ENCODE data around the gene CCR5AS.

Gene CCR5AS

GRCh38 chr3:46372492-46373359 is 34.1 kb downstream of the CCR5AS start:
- Mint-ChIP-seq H3K4me1 (peaks cover 61% of the 10 kb centered on the region), H3K27ac (peak overlapping the region; percentile 92), H3K27me3 (no peaks in the 10 kb centered on the region), H3K4me3 (peak overlapping the region; percentile 28), H3K36me3 (ENCODE audit: low read depth) (peaks cover 5% of the 10 kb centered on the region)
- H3K9me3 ChIP-seq (ENCODE audit: control insufficient read depth, low read length, poor library complexity, severe bottlenecking) = no peaks in the 10 kb centered on the region
- peak; percentile 49 for ATAC-seq
- no peak for DNase-seq

- ATAC-seq = no peak
- H3K27ac Mint-ChIP-seq = peak overlapping the region; percentile 92
- H3K27me3 Mint-ChIP-seq = no peaks in the 10 kb centered on the region
- H3K4me3 Mint-ChIP-seq = peak overlapping the region; percentile 28
- no peak for DNase-seq
- peaks cover 58% of the 10 kb centered on the region for H3K4me1 Mint-ChIP-seq
- H3K36me3 Mint-ChIP-seq (ENCODE audit: low read depth) = peaks cover 5% of the 10 kb centered on the region
- H3K9me3 ChIP-seq (ENCODE audit: control insufficient read depth, low read length, poor library complexity, severe bottlenecking) = no peaks in the 10 kb centered on the region
Measured at GRCh38 chr3:46371519-46372340, 35.1 kb downstream of the CCR5AS start.

GRCh38 chr3:46370839-46371518 is 35.9 kb downstream of the CCR5AS start, which contains the start of gene CCR5:
TSS of gene CCR5 (plus strand) at chr3:46370946. CDS start at chr3:46372903, 1,957 bp downstream.
- H3K9me3 ChIP-seq (ENCODE audit: control insufficient read depth, low read length, poor library complexity, severe bottlenecking) = no peaks in the 10 kb centered on the region
- Mint-ChIP-seq H3K4me3 (peak within 1 kb of the TSS; percentile 81), H3K27ac (peak within 1 kb of the TSS; percentile 92), H3K27me3 (no peaks in the 10 kb centered on the region), H3K36me3 (ENCODE audit: low read depth) (peaks cover 7% of the 10 kb centered on the region), H3K4me1 (peaks cover 61% of the 10 kb centered on the region)
- DNase-seq = no peak
- ATAC-seq = peak; percentile 60

GRCh38 chr3:46369675-46370132 is 37.2 kb downstream of the CCR5AS start:
- DNase-seq = no peak
- ATAC-seq = no peak

GRCh38 chr3:46369151-46369550 is 37.7 kb downstream of the CCR5AS start:
- DNase-seq (no peak), ATAC-seq (no peak)
- Mint-ChIP-seq H3K4me1 (peaks cover 43% of the 10 kb centered on the region), H3K4me3 (peak overlapping the region; percentile 62), H3K36me3 (ENCODE audit: low read depth) (peaks cover 4% of the 10 kb centered on the region), H3K27me3 (no peaks in the 10 kb centered on the region), H3K27ac (peak overlapping the region; percentile 92)
- no peaks in the 10 kb centered on the region for H3K9me3 ChIP-seq (ENCODE audit: control insufficient read depth, low read length, poor library complexity, severe bottlenecking)

More at GRCh38 chr3:46369675-46370132, 37.2 kb downstream of the CCR5AS start:
- Mint-ChIP-seq H3K36me3 (ENCODE audit: low read depth) (peaks cover 7% of the 10 kb centered on the region), H3K27me3 (no peaks in the 10 kb centered on the region), H3K4me1 (peaks cover 49% of the 10 kb centered on the region), H3K27ac (peak overlapping the region; percentile 92), H3K4me3 (peak overlapping the region; percentile 68)
- H3K9me3 ChIP-seq (ENCODE audit: control insufficient read depth, low read length, poor library complexity, severe bottlenecking) = no peaks in the 10 kb centered on the region

- peaks cover 4% of the 10 kb centered on the region for H3K36me3 Mint-ChIP-seq (ENCODE audit: low read depth)
- peak overlapping the region; percentile 52 for H3K4me3 Mint-ChIP-seq
- no peaks in the 10 kb centered on the region for H3K9me3 ChIP-seq (ENCODE audit: control insufficient read depth, low read length, poor library complexity, severe bottlenecking)
- H3K4me1 Mint-ChIP-seq = peaks cover 41% of the 10 kb centered on the region
- peak; percentile 34 to 49 (median 36) for DNase-seq
- peak overlapping the region; percentile 21 for H3K27ac Mint-ChIP-seq
- peak; percentile 86 for ATAC-seq
- no peaks in the 10 kb centered on the region for H3K27me3 Mint-ChIP-seq
Measured at GRCh38 chr3:46368569-46368968, 38.3 kb downstream of the CCR5AS start.

GRCh38 chr3:46367811-46368210 is 39.1 kb downstream of the CCR5AS start:
- ATAC-seq = no peak
- Mint-ChIP-seq H3K4me1 (peaks cover 34% of the 10 kb centered on the region), H3K27ac (peak overlapping the region; percentile 21)

GRCh38 chr3:46365737-46366524 is 40.9 kb downstream of the CCR5AS start:
- peak overlapping the region; percentile 10 for H3K4me3 Mint-ChIP-seq
- H3K9me3 ChIP-seq (ENCODE audit: control insufficient read depth, low read length, poor library complexity, severe bottlenecking) = no peaks in the 10 kb centered on the region
- H3K27ac Mint-ChIP-seq = peak overlapping the region; percentile 24
- no peak for DNase-seq
- peaks cover 2% of the 10 kb centered on the region for H3K36me3 Mint-ChIP-seq (ENCODE audit: low read depth)
- no peak for ATAC-seq
- H3K4me1 Mint-ChIP-seq = peaks cover 35% of the 10 kb centered on the region
- no peaks in the 10 kb centered on the region for H3K27me3 Mint-ChIP-seq

More at GRCh38 chr3:46367811-46368210, 39.1 kb downstream of the CCR5AS start:
- no peak for DNase-seq
- Mint-ChIP-seq H3K27me3 (no peaks in the 10 kb centered on the region), H3K4me3 (peak overlapping the region; percentile 57), H3K36me3 (ENCODE audit: low read depth) (peaks cover 2% of the 10 kb centered on the region)
- no peaks in the 10 kb centered on the region for H3K9me3 ChIP-seq (ENCODE audit: control insufficient read depth, low read length, poor library complexity, severe bottlenecking)

- no peak overlapping the region for H3K27ac Mint-ChIP-seq
- peaks cover 2% of the 10 kb centered on the region for H3K36me3 Mint-ChIP-seq (ENCODE audit: low read depth)
- ATAC-seq (no peak), DNase-seq (no peak)
- no peak overlapping the region for H3K4me3 Mint-ChIP-seq
- no peaks in the 10 kb centered on the region for H3K27me3 Mint-ChIP-seq
- no peaks in the 10 kb centered on the region for H3K9me3 ChIP-seq (ENCODE audit: control insufficient read depth, low read length, poor library complexity, severe bottlenecking)
- H3K4me1 Mint-ChIP-seq = peaks cover 37% of the 10 kb centered on the region
Measured at GRCh38 chr3:46365041-46365440, 41.8 kb downstream of the CCR5AS start.

- H3K27ac Mint-ChIP-seq = peak overlapping the region; percentile 92
- H3K4me1 Mint-ChIP-seq = peaks cover 36% of the 10 kb centered on the region
- H3K27me3 Mint-ChIP-seq = no peaks in the 10 kb centered on the region
Measured at GRCh38 chr3:46361408-46362283, 45.2 kb downstream of the CCR5AS start.

GRCh38 chr3:46360907-46361306 is 46.0 kb downstream of the CCR5AS start:
- H3K9me3 ChIP-seq (ENCODE audit: control insufficient read depth, low read length, poor library complexity, severe bottlenecking) = no peaks in the 10 kb centered on the region
- Mint-ChIP-seq H3K27me3 (no peaks in the 10 kb centered on the region), H3K4me1 (peaks cover 42% of the 10 kb centered on the region), H3K27ac (peak overlapping the region; percentile 92), H3K36me3 (ENCODE audit: low read depth) (peaks cover 10% of the 10 kb centered on the region), H3K4me3 (peak overlapping the region; percentile 64)
- ATAC-seq (peak; percentile 36), DNase-seq (no peak)

More at GRCh38 chr3:46361408-46362283, 45.2 kb downstream of the CCR5AS start:
- Mint-ChIP-seq H3K4me3 (peak overlapping the region; percentile 15), H3K36me3 (ENCODE audit: low read depth) (peaks cover 7% of the 10 kb centered on the region)
- no peak for ATAC-seq
- H3K9me3 ChIP-seq (ENCODE audit: control insufficient read depth, low read length, poor library complexity, severe bottlenecking) = no peaks in the 10 kb centered on the region
- no peak for DNase-seq
